Measurements from ENCODE around the gene PARVA. TPM values are rescaled to one million over a fixed set of nuclear protein-coding genes. Genes with fewer than 3 reads are reported as not detected.

Gene PARVA
- total and polyA plus RNA-seq, 2 experiments from 2014 or later, result 37.4 to 46.2 TPM

DNA sequence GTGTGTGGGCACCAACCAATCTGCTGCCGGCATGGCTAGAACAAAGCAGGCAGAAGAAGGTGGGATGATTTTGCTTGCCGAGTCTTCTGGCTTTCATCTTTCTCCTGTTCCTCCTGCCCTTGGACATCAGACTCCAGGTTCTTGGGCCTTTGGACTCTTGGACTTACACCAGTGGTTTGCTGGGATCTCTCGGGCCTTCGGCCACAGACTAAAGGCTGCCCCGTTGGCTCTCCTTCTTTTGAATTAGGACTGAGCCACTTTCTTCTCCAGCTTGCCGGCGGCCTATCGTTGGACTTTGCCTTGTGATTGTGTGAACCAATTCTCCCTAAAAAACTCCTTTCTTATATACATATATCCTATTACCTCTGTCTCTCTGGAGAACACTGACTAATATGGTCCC, 168.8 kb downstream of the PARVA start:
- H3K27me3 ChIP-seq, result no peaks in the 10 kb centered on the region
- no peaks in the 10 kb centered on the region for H3K4me1 ChIP-seq (ENCODE audit: insufficient read depth)
- WGBS (ENCODE audit: low lambda C conversion rate, missing lambda C conversion rate), result 96% methylated on average over 8 of the region's 8 CpGs
- no peak overlapping the region for H3K4me3 ChIP-seq
- no peaks in the 10 kb centered on the region for H3K9me2 ChIP-seq (replicated peaks; ENCODE audit: insufficient read depth)
- H3K27ac ChIP-seq, result no peak overlapping the region
- TF ChIP-seq EZH2phosphoT487 (IDR thresholded peaks at IDR 0.05; ENCODE audit: low read depth, severe bottlenecking, unreplicated experiment) (no peak), EZH2 (IDR thresholded peaks at IDR 0.05; ENCODE audit: borderline replicate concordance) (no peak), CTCF (IDR thresholded peaks at IDR 0.05; ENCODE audit: poor library complexity) (no peak)
- H3K9me3 ChIP-seq (ENCODE audit: low read depth), result no peaks in the 10 kb centered on the region
- H4K20me1 ChIP-seq (ENCODE audit: insufficient read depth, poor library complexity, severe bottlenecking), result no peaks in the 10 kb centered on the region
- H3K36me3 ChIP-seq (replicated peaks; ENCODE audit: insufficient read depth, low read depth), result no peaks in the 10 kb centered on the region
- no peak overlapping the region for H2AFZ ChIP-seq
- H3K4me2 ChIP-seq, result no peak overlapping the region
- DNase-seq (ENCODE audit: low spot score), result no peak
- H3K79me2 ChIP-seq, result no peaks in the 10 kb centered on the region

DNA sequence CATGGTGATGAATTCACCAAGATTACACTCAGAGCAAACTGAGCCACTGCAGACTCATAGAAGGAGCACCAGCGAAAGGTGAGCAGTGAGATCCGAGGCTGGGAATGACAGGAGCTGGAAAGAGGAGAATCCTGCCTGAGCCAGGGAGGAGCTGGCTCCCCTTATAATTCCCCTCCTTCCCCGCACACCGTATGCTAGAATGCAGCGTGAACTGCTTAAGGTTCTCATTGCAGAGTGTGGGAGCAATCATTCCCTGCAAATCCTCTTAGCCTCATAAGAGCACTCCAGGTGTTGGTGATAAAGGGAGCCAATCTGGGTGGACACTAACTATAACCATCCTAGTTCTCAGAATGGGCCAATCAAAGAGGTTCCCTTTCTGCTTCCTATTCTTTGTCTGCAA, 169.3 kb downstream of the PARVA start:
- WGBS (ENCODE audit: low lambda C conversion rate, missing lambda C conversion rate), result 87% methylated on average over 5 of the region's 5 CpGs
- Histone ChIP-seq H3K27me3 (no peaks in the 10 kb centered on the region), H3K4me3 (no peak overlapping the region), H2AFZ (no peak overlapping the region), H3K9me3 (ENCODE audit: low read depth) (no peaks in the 10 kb centered on the region), H3K36me3 (replicated peaks; ENCODE audit: insufficient read depth, low read depth) (no peaks in the 10 kb centered on the region), H3K9me2 (replicated peaks; ENCODE audit: insufficient read depth) (no peaks in the 10 kb centered on the region), H3K79me2 (no peaks in the 10 kb centered on the region), H3K4me1 (ENCODE audit: insufficient read depth) (no peaks in the 10 kb centered on the region), H3K27ac (no peak overlapping the region), H4K20me1 (ENCODE audit: insufficient read depth, poor library complexity, severe bottlenecking) (no peaks in the 10 kb centered on the region), H3K4me2 (no peak overlapping the region)
- TF ChIP-seq EZH2 (IDR thresholded peaks at IDR 0.05; ENCODE audit: borderline replicate concordance) (no peak), CTCF (IDR thresholded peaks at IDR 0.05; ENCODE audit: poor library complexity) (no peak), EZH2phosphoT487 (IDR thresholded peaks at IDR 0.05; ENCODE audit: low read depth, severe bottlenecking, unreplicated experiment) (no peak)
- DNase-seq (ENCODE audit: low spot score), result no peak

GRCh38 chr11:12547953-12548650, 170.7 kb downstream of the PARVA start:
- Histone ChIP-seq H3K27ac (no peak overlapping the region), H3K36me3 (replicated peaks; ENCODE audit: insufficient read depth, low read depth) (no peaks in the 10 kb centered on the region), H2AFZ (no peak overlapping the region), H3K4me2 (no peak overlapping the region), H3K9me3 (ENCODE audit: low read depth) (no peaks in the 10 kb centered on the region), H3K4me3 (no peak overlapping the region), H4K20me1 (ENCODE audit: insufficient read depth, poor library complexity, severe bottlenecking) (no peaks in the 10 kb centered on the region), H3K27me3 (no peaks in the 10 kb centered on the region), H3K4me1 (ENCODE audit: insufficient read depth) (no peaks in the 10 kb centered on the region), H3K79me2 (no peaks in the 10 kb centered on the region), H3K9me2 (replicated peaks; ENCODE audit: insufficient read depth) (no peaks in the 10 kb centered on the region)
- TF ChIP-seq EZH2 (IDR thresholded peaks at IDR 0.05; ENCODE audit: borderline replicate concordance) (no peak), CTCF (IDR thresholded peaks at IDR 0.05; ENCODE audit: poor library complexity) (no peak), EZH2phosphoT487 (IDR thresholded peaks at IDR 0.05; ENCODE audit: low read depth, severe bottlenecking, unreplicated experiment) (no peak)
- DNase-seq (ENCODE audit: low spot score), result peak; percentile 33
- WGBS (ENCODE audit: low lambda C conversion rate, missing lambda C conversion rate), result 66% methylated on average over 5 of the region's 5 CpGs
